ENCODE measurements around the gene FAM81B. TPM values are rescaled to one million over a fixed set of nuclear protein-coding genes. Genes with fewer than 3 reads are reported as not detected.

The FAM81B gene
- total RNA-seq, 3 donors from 2014 or later (not counting 1 experiment from before 2014, with no cell fraction given): not detected

DNA sequence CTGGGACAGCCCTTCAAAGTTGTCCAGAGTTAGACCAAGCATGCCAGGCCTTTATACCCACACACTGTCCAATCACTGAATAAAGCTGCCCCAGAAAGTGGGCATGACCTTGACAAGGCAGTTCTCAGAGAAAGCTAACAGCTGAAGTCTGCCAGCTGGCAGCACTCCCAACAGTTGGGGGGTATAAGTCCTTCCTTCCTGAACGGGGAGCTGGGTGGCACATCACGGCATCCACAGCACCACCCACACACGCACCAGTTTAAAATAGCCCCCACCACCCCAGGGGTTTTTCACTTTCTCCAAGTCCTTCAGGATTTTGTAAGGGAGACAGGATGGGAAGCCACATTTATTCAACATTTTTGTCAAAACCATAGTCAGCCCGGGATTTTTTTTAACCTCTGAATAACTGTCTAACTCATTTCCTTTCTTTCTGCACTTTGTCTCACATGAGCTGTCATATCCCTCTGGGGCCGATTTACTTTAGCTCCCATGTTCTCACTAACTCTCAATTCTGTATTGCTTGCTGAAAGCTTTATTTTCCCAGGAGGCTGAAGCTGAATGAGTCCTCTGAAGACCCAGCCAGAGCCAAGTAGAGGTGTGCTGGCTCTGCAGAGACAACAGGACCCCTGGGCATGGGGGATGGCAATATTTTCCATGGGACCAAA is 15.4 kb downstream of the FAM81B start:
- DNase-seq (no peak), ATAC-seq (no peak)
- H3K27me3 Mint-ChIP-seq (ENCODE audit: low read depth in 2 of 2): peaks cover 12 to 16% of the 10 kb centered on the region in 2 donors
- H3K4me3 ChIP-seq (ENCODE audit: low read length): no peak overlapping the region
- intact Hi-C loops (cut with micrococcal nuclease): no loop called here
- no peaks in the 10 kb centered on the region for H3K4me1 Mint-ChIP-seq
- H3K27me3 ChIP-seq (ENCODE audit: control insufficient read depth, insufficient read depth, low read length): no peaks in the 10 kb centered on the region
- H3K27ac Mint-ChIP-seq: no peak overlapping the region
- TF ChIP-seq, protein P1, sequence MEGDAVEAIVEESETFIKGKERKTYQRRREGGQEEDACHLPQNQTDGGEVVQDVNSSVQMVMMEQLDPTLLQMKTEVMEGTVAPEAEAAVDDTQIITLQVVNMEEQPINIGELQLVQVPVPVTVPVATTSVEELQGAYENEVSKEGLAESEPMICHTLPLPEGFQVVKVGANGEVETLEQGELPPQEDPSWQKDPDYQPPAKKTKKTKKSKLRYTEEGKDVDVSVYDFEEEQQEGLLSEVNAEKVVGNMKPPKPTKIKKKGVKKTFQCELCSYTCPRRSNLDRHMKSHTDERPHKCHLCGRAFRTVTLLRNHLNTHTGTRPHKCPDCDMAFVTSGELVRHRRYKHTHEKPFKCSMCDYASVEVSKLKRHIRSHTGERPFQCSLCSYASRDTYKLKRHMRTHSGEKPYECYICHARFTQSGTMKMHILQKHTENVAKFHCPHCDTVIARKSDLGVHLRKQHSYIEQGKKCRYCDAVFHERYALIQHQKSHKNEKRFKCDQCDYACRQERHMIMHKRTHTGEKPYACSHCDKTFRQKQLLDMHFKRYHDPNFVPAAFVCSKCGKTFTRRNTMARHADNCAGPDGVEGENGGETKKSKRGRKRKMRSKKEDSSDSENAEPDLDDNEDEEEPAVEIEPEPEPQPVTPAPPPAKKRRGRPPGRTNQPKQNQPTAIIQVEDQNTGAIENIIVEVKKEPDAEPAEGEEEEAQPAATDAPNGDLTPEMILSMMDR (IDR thresholded peaks at IDR 0.05): no peak
- no peaks in the 10 kb centered on the region for H3K36me3 ChIP-seq (ENCODE audit: control insufficient read depth, insufficient read depth, low read length)
- no peaks in the 10 kb centered on the region for H3K9me3 ChIP-seq (ENCODE audit: control insufficient read depth, insufficient read depth, low read length)
- no peaks in the 10 kb centered on the region for H3K36me3 Mint-ChIP-seq
- H3K9me3 Mint-ChIP-seq: peaks cover 0 to 6% of the 10 kb centered on the region in 2 donors
- no peak overlapping the region for H3K4me3 Mint-ChIP-seq
- H3K27ac ChIP-seq (ENCODE audit: low read length): no peak overlapping the region
- no peaks in the 10 kb centered on the region for H3K4me1 ChIP-seq (ENCODE audit: control insufficient read depth, insufficient read depth, low read length)
- WGBS (ENCODE audit: insufficient coverage): 11% methylated on average over 5 of the region's 5 CpGs

- TF ChIP-seq, protein P1 (IDR thresholded peaks at IDR 0.05): no peak
- Mint-ChIP-seq H3K36me3 (no peaks in the 10 kb centered on the region), H3K4me1 (no peaks in the 10 kb centered on the region), H3K4me3 (no peak overlapping the region), H3K27ac (no peak overlapping the region), H3K9me3 (peaks cover 0 to 6% of the 10 kb centered on the region in 2 donors), H3K27me3 (ENCODE audit: low read depth in 2 of 2) (peaks cover 12 to 25% of the 10 kb centered on the region in 2 donors)
- DNase-seq: no peak
- Histone ChIP-seq H3K36me3 (ENCODE audit: control insufficient read depth, insufficient read depth, low read length) (no peaks in the 10 kb centered on the region), H3K4me3 (ENCODE audit: low read length) (no peak overlapping the region), H3K27me3 (ENCODE audit: control insufficient read depth, insufficient read depth, low read length) (no peaks in the 10 kb centered on the region), H3K4me1 (ENCODE audit: control insufficient read depth, insufficient read depth, low read length) (no peaks in the 10 kb centered on the region), H3K27ac (ENCODE audit: low read length) (no peak overlapping the region), H3K9me3 (ENCODE audit: control insufficient read depth, insufficient read depth, low read length) (no peaks in the 10 kb centered on the region)
- intact Hi-C loops (cut with micrococcal nuclease): no loop called here
- 84% methylated on average over 2 of the region's 2 CpGs for WGBS (ENCODE audit: insufficient coverage)
- no peak for ATAC-seq
Measured at GRCh38 chr5:95410279-95410678, 19.1 kb downstream of the FAM81B start.

DNA sequence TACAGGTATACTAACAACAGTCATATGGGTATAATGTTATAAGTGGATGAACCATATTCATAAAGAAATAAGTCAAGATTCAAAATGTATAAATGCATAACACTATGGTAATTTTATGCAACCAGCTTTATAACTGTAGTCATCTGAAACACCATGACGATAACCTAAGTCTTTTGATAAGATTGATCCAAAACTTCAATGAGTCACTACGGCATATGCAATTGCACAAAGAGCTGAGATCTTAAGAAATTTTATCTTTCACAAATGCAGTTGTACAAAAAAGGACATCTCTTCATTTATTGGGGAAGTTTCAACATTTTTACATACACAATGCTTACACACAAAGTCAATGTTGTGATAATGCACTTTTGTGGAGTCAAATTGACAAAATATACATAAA is 20.3 kb downstream of the FAM81B start:
- WGBS (ENCODE audit: insufficient coverage): 100% methylated on average over 2 of the region's 2 CpGs

More for the DNA sequence above, 20.3 kb downstream of the FAM81B start:
- TF ChIP-seq, protein P1 (IDR thresholded peaks at IDR 0.05): no peak
- H3K9me3 ChIP-seq (ENCODE audit: control insufficient read depth, insufficient read depth, low read length): no peaks in the 10 kb centered on the region
- no peak overlapping the region for H3K27ac ChIP-seq (ENCODE audit: low read length)
- H3K27me3 ChIP-seq (ENCODE audit: control insufficient read depth, insufficient read depth, low read length): no peaks in the 10 kb centered on the region
- no peaks in the 10 kb centered on the region for H3K4me1 ChIP-seq (ENCODE audit: control insufficient read depth, insufficient read depth, low read length)
- H3K36me3 ChIP-seq (ENCODE audit: control insufficient read depth, insufficient read depth, low read length): no peaks in the 10 kb centered on the region
- H3K4me3 ChIP-seq (ENCODE audit: low read length): no peak overlapping the region
- DNase-seq (no peak), ATAC-seq (no peak)
- intact Hi-C loops (cut with micrococcal nuclease): no loop called here
- Mint-ChIP-seq H3K4me3 (no peak overlapping the region), H3K4me1 (no peaks in the 10 kb centered on the region), H3K27me3 (ENCODE audit: low read depth in 2 of 2) (peaks cover 7 to 18% of the 10 kb centered on the region in 2 donors), H3K9me3 (peaks cover 0 to 6% of the 10 kb centered on the region in 2 donors), H3K36me3 (no peaks in the 10 kb centered on the region), H3K27ac (no peak overlapping the region)
